Urothelium cell line (cell line): ENCODE measurements around the gene ANXA3.

ENCODE experiments used
- DNase-seq: peaks from one replicate; pipeline ENCODE4 v3.0.0; 2011; ENCODE audit warnings: low spot score, mixed read lengths
- FAIRE-seq: peaks from 2 replicates; lab custom pipeline; 2011; peaks lifted over from hg19 to GRCh38; lab: Jason Lieb, UNC

The ANXA3 gene

GRCh38 chr4:78640714-78641113 lies 89.1 kb downstream of the ANXA3 start:
- FAIRE-seq (no peak), DNase-seq (no peak)

- DNase-seq = no peak
- no peak for FAIRE-seq
Observed at GRCh38 chr4:78642934-78643333, 91.4 kb downstream of the ANXA3 start.

GRCh38 chr4:78644063-78644691 lies 92.6 kb downstream of the ANXA3 start:
- no peak for DNase-seq
- no peak for FAIRE-seq

GRCh38 chr4:78644744-78645330 lies 93.3 kb downstream of the ANXA3 start:
- FAIRE-seq (peak; percentile 66), DNase-seq (peak; percentile 72)

GRCh38 chr4:78645853-78646757 lies 94.5 kb downstream of the ANXA3 start:
- DNase-seq (peak; percentile 60), FAIRE-seq (peak; percentile 48)

GRCh38 chr4:78647272-78647671 lies 95.7 kb downstream of the ANXA3 start:
- DNase-seq (no peak), FAIRE-seq (no peak)

- DNase-seq (no peak), FAIRE-seq (no peak)
Observed at GRCh38 chr4:78648640-78649363, 97.2 kb downstream of the ANXA3 start.

DNA sequence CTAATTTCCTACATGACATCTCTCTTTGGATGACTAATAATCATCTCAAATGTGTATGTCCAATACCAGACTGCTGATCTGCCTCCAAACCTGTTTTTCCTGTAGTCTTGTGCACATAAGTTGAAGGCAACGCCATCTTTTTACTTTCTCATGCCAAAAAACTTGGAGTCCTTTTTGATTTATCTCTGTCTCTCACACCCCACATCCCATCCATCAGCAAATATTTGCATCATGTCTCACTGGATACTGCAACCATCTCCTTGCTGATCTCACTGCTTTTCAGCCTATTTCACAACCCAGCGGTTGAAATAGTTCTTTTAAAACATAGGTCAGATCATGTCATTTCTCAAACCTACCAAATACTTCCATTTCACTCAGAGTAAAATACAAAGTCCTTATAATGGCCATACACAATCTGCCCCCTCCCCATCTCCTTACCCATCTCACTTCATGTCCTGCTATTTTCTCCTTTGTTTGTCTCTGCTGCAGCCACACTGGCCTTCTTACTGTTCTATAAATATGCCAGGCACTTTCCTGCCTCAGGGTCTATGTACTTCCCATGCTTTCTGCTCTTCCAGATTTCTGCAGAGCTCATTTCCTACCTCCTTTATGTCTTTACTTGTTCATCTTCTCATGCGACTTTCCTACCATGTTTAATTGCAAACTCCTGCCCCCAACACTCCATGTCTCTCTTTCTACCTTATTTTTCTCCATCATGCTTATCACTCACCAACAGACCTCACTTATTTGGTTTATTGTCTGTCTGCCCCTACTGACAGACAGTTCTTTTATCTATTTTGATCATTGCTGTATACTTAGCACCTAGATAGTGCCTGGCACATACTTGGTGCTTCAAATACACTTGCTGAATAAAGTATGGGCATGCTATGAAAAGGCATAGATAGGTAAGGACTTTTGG lies 98.8 kb downstream of the ANXA3 start:
- DNase-seq (peak; percentile 16), FAIRE-seq (no peak)

- FAIRE-seq (no peak), DNase-seq (no peak)
Observed at GRCh38 chr4:78651250-78651860, 99.8 kb downstream of the ANXA3 start.

- no peak for FAIRE-seq
Observed at GRCh38 chr4:78652282-78652876, 100.8 kb downstream of the ANXA3 start.

DNA sequence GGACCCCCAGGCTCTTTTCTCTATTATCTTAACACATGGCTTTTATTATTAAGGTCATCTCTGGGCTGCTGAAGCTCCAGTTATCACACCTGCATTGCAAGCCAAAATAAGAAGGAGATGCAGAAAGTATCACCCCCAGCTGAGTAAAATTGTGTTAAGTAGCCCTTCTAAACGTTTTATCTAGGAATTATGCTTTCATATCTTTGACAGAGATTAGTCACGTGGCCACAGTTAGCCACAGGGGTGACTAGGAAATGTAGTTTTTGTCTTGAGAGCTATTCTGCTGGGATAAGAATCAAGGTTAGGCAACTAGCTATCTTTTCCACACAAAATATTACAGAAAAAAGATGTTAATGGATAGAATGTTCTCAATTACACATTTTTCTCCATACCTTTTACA lies 102.1 kb downstream of the ANXA3 start:
- FAIRE-seq (no peak), DNase-seq (no peak)

More at GRCh38 chr4:78652282-78652876, 100.8 kb downstream of the ANXA3 start:
- DNase-seq = no peak

- FAIRE-seq = no peak
- no peak for DNase-seq
Observed at GRCh38 chr4:78654807-78655206, 103.2 kb downstream of the ANXA3 start.

DNA sequence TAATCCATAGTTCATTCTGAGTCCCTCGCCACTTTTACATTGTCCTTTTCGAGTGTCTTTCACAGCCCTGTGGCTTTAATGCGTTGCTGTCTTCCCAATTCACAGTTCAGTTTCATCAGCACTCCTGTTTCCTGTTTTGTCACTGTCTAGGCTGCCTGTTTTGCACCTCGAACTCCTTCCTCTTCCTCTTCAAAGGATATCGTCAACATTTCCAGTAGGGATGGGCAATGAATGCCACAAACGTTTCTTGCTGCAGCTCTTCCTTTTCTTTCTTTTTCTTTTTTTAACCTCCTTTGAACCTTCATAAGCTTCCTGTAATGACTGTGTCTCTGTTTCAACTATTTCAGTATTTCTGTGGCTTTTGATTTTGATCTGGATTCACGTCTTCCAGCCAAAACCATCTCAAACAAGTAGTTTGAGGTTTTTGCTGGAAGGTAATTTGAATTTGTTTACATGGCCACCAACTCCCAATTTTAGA lies 105.4 kb downstream of the ANXA3 start:
- FAIRE-seq (no peak), DNase-seq (no peak)

- FAIRE-seq (no peak), DNase-seq (no peak)
Observed at GRCh38 chr4:78659264-78659663, 107.7 kb downstream of the ANXA3 start.

- no peak for FAIRE-seq
- DNase-seq = no peak
Observed at GRCh38 chr4:78659665-78660064, 108.1 kb downstream of the ANXA3 start.
